ENCODE measurements around the gene PHF21B. TPM values are rescaled to one million over a fixed set of nuclear protein-coding genes. Genes with fewer than 3 reads are reported as not detected.

PHF21B gene
- total RNA-seq, 1 experiment from 2014 or later = 5.9 TPM

GRCh38 chr22:44846726-44847275, 163.0 kb downstream of the PHF21B start:
- H3K4me2 ChIP-seq (ENCODE audit: low read depth, low read length, poor library complexity, severe bottlenecking) = no peak overlapping the region
- H3K9me3 ChIP-seq (ENCODE audit: low read length) = no peaks in the 10 kb centered on the region
- no peak overlapping the region for H3K9ac ChIP-seq (ENCODE audit: low read length)
- no peak overlapping the region for H3K27ac ChIP-seq (ENCODE audit: low read length)
- no peaks in the 10 kb centered on the region for H3K4me1 ChIP-seq (ENCODE audit: low read length)
- H2AFZ ChIP-seq (ENCODE audit: low read length) = no peak overlapping the region
- no peaks in the 10 kb centered on the region for H4K20me1 ChIP-seq (ENCODE audit: insufficient read depth, low read depth, low read length)
- H3K36me3 ChIP-seq (ENCODE audit: insufficient read depth, low read length) = no peaks in the 10 kb centered on the region
- no peak for DNase-seq
- no peaks in the 10 kb centered on the region for H3K79me2 ChIP-seq (ENCODE audit: low read length)
- no peak overlapping the region for H3K4me3 ChIP-seq (ENCODE audit: low read length)
- no peaks in the 10 kb centered on the region for H3K27me3 ChIP-seq (ENCODE audit: low read length)
- no peaks in the 10 kb centered on the region for H3K9me2 ChIP-seq (replicated peaks; ENCODE audit: insufficient read depth, low read length)

- Histone ChIP-seq H2AFZ (ENCODE audit: low read length) (no peak overlapping the region), H3K4me2 (ENCODE audit: low read depth, low read length, poor library complexity, severe bottlenecking) (no peak overlapping the region), H3K4me1 (ENCODE audit: low read length) (no peaks in the 10 kb centered on the region), H3K27me3 (ENCODE audit: low read length) (no peaks in the 10 kb centered on the region), H3K4me3 (ENCODE audit: low read length) (no peak overlapping the region), H3K9me2 (replicated peaks; ENCODE audit: insufficient read depth, low read length) (no peaks in the 10 kb centered on the region), H3K79me2 (ENCODE audit: low read length) (no peaks in the 10 kb centered on the region), H3K9ac (ENCODE audit: low read length) (no peak overlapping the region), H3K9me3 (ENCODE audit: low read length) (no peaks in the 10 kb centered on the region), H4K20me1 (ENCODE audit: insufficient read depth, low read depth, low read length) (no peaks in the 10 kb centered on the region), H3K27ac (ENCODE audit: low read length) (no peak overlapping the region), H3K36me3 (ENCODE audit: insufficient read depth, low read length) (no peaks in the 10 kb centered on the region)
- no peak for DNase-seq
Observed at GRCh38 chr22:44845796-44846720, 163.7 kb downstream of the PHF21B start.

- H3K4me2 ChIP-seq (ENCODE audit: low read depth, low read length, poor library complexity, severe bottlenecking) = no peak overlapping the region
- no peaks in the 10 kb centered on the region for H3K9me3 ChIP-seq (ENCODE audit: low read length)
- H3K9me2 ChIP-seq (replicated peaks; ENCODE audit: insufficient read depth, low read length) = no peaks in the 10 kb centered on the region
- no peak overlapping the region for H3K9ac ChIP-seq (ENCODE audit: low read length)
- no peaks in the 10 kb centered on the region for H3K27me3 ChIP-seq (ENCODE audit: low read length)
- H2AFZ ChIP-seq (ENCODE audit: low read length) = no peak overlapping the region
- no peak overlapping the region for H3K27ac ChIP-seq (ENCODE audit: low read length)
- H3K36me3 ChIP-seq (ENCODE audit: insufficient read depth, low read length) = no peaks in the 10 kb centered on the region
- no peak for DNase-seq
- no peak overlapping the region for H3K4me3 ChIP-seq (ENCODE audit: low read length)
- H3K79me2 ChIP-seq (ENCODE audit: low read length) = no peaks in the 10 kb centered on the region
- H3K4me1 ChIP-seq (ENCODE audit: low read length) = no peaks in the 10 kb centered on the region
- H4K20me1 ChIP-seq (ENCODE audit: insufficient read depth, low read depth, low read length) = no peaks in the 10 kb centered on the region
Observed at GRCh38 chr22:44845191-44845590, 164.6 kb downstream of the PHF21B start.

GRCh38 chr22:44842417-44842816, 167.4 kb downstream of the PHF21B start:
- Histone ChIP-seq H4K20me1 (ENCODE audit: insufficient read depth, low read depth, low read length) (no peaks in the 10 kb centered on the region), H3K27me3 (ENCODE audit: low read length) (no peaks in the 10 kb centered on the region), H3K36me3 (ENCODE audit: insufficient read depth, low read length) (no peaks in the 10 kb centered on the region), H3K9me2 (replicated peaks; ENCODE audit: insufficient read depth, low read length) (no peaks in the 10 kb centered on the region), H3K9ac (ENCODE audit: low read length) (no peak overlapping the region), H3K9me3 (ENCODE audit: low read length) (no peaks in the 10 kb centered on the region), H3K79me2 (ENCODE audit: low read length) (no peaks in the 10 kb centered on the region), H3K4me1 (ENCODE audit: low read length) (peaks cover 7% of the 10 kb centered on the region), H3K4me2 (ENCODE audit: low read depth, low read length, poor library complexity, severe bottlenecking) (no peak overlapping the region), H3K27ac (ENCODE audit: low read length) (no peak overlapping the region), H3K4me3 (ENCODE audit: low read length) (no peak overlapping the region), H2AFZ (ENCODE audit: low read length) (no peak overlapping the region)
- no peak for DNase-seq

GRCh38 chr22:44840611-44841322, 169.0 kb downstream of the PHF21B start:
- Histone ChIP-seq H3K27me3 (ENCODE audit: low read length) (no peaks in the 10 kb centered on the region), H3K36me3 (ENCODE audit: insufficient read depth, low read length) (no peaks in the 10 kb centered on the region), H2AFZ (ENCODE audit: low read length) (no peak overlapping the region), H3K9me3 (ENCODE audit: low read length) (no peaks in the 10 kb centered on the region), H3K27ac (ENCODE audit: low read length) (no peak overlapping the region), H3K4me1 (ENCODE audit: low read length) (peaks cover 12% of the 10 kb centered on the region), H3K79me2 (ENCODE audit: low read length) (no peaks in the 10 kb centered on the region), H3K4me2 (ENCODE audit: low read depth, low read length, poor library complexity, severe bottlenecking) (no peak overlapping the region), H3K9me2 (replicated peaks; ENCODE audit: insufficient read depth, low read length) (no peaks in the 10 kb centered on the region), H3K4me3 (ENCODE audit: low read length) (no peak overlapping the region), H3K9ac (ENCODE audit: low read length) (no peak overlapping the region), H4K20me1 (ENCODE audit: insufficient read depth, low read depth, low read length) (no peaks in the 10 kb centered on the region)
- no peak for DNase-seq

- Histone ChIP-seq H3K79me2 (ENCODE audit: low read length) (no peaks in the 10 kb centered on the region), H3K4me2 (ENCODE audit: low read depth, low read length, poor library complexity, severe bottlenecking) (no peak overlapping the region), H2AFZ (ENCODE audit: low read length) (no peak overlapping the region), H3K27ac (ENCODE audit: low read length) (no peak overlapping the region), H3K36me3 (ENCODE audit: insufficient read depth, low read length) (no peaks in the 10 kb centered on the region), H4K20me1 (ENCODE audit: insufficient read depth, low read depth, low read length) (no peaks in the 10 kb centered on the region), H3K27me3 (ENCODE audit: low read length) (no peaks in the 10 kb centered on the region), H3K9me3 (ENCODE audit: low read length) (peaks cover 2% of the 10 kb centered on the region; the same call in 1 of the 2 replicates), H3K4me3 (ENCODE audit: low read length) (no peak overlapping the region), H3K4me1 (ENCODE audit: low read length) (peaks cover 12% of the 10 kb centered on the region), H3K9me2 (replicated peaks; ENCODE audit: insufficient read depth, low read length) (no peaks in the 10 kb centered on the region), H3K9ac (ENCODE audit: low read length) (no peak overlapping the region)
- no peak for DNase-seq
Observed at GRCh38 chr22:44839721-44840120, 170.1 kb downstream of the PHF21B start.

GRCh38 chr22:44839061-44839460, 170.7 kb downstream of the PHF21B start:
- Histone ChIP-seq H4K20me1 (ENCODE audit: insufficient read depth, low read depth, low read length) (no peaks in the 10 kb centered on the region), H2AFZ (ENCODE audit: low read length) (no peak overlapping the region), H3K27ac (ENCODE audit: low read length) (no peak overlapping the region), H3K79me2 (ENCODE audit: low read length) (no peaks in the 10 kb centered on the region), H3K9me2 (replicated peaks; ENCODE audit: insufficient read depth, low read length) (no peaks in the 10 kb centered on the region), H3K9me3 (ENCODE audit: low read length) (peaks cover 4% of the 10 kb centered on the region; the same call in 1 of the 2 replicates), H3K4me1 (ENCODE audit: low read length) (peaks cover 12% of the 10 kb centered on the region), H3K27me3 (ENCODE audit: low read length) (no peaks in the 10 kb centered on the region), H3K4me2 (ENCODE audit: low read depth, low read length, poor library complexity, severe bottlenecking) (no peak overlapping the region), H3K36me3 (ENCODE audit: insufficient read depth, low read length) (no peaks in the 10 kb centered on the region), H3K9ac (ENCODE audit: low read length) (no peak overlapping the region), H3K4me3 (ENCODE audit: low read length) (no peak overlapping the region)
- no peak for DNase-seq
